Measurements from ENCODE around the gene ANKRD1. TPM values are rescaled to one million over a fixed set of nuclear protein-coding genes. Genes with fewer than 3 reads are reported as not detected.
A peak's percentile ranks its signal among the peaks of the same experiment; 100 is the strongest.

Gene ANKRD1
- total RNA-seq, 1 donor from 2014 or later: 14.1 TPM

- peaks cover 4 to 11% (median 10%) of the 10 kb centered on the region in 3 donors for H3K36me3 ChIP-seq (ENCODE audit: control insufficient read depth in 3 of 3, insufficient read depth in 3 of 3, low read length in 3 of 3)
- peak overlapping the region; percentile 90 to 91 (median 90) for H3K9ac ChIP-seq (ENCODE audit: low read depth in 1 of 3, low read length in 3 of 3)
- H3K4me1 ChIP-seq (ENCODE audit: control insufficient read depth in 3 of 3, insufficient read depth in 3 of 3, low read length in 3 of 3): peaks cover 8 to 14% (median 11%) of the 10 kb centered on the region in 3 donors
- peaks cover 0 to 2% (median 0%) of the 10 kb centered on the region in 3 donors for H3K9me3 ChIP-seq (ENCODE audit: control insufficient read depth in 3 of 3, low read length in 3 of 3)
- no peaks in the 10 kb centered on the region for H3K27me3 ChIP-seq (ENCODE audit: control insufficient read depth in 3 of 3, insufficient read depth in 3 of 3, low read length in 3 of 3)
- H3K4me3 ChIP-seq (ENCODE audit: low read length in 3 of 3): peak overlapping the region; percentile 90 to 95 (median 92)
- peak overlapping the region; percentile 74 for H3K27ac ChIP-seq (ENCODE audit: low read depth, low read length)
These were observed 49.6 kb downstream of the ANKRD1 start for GRCh38 chr10:90871279-90871765.

- Histone ChIP-seq H3K4me3 (ENCODE audit: low read length in 3 of 3) (no peak overlapping the region), H3K27ac (ENCODE audit: low read depth, low read length) (no peak overlapping the region), H3K9ac (ENCODE audit: low read depth in 1 of 3, low read length in 3 of 3) (no peak overlapping the region), H3K36me3 (ENCODE audit: control insufficient read depth in 3 of 3, insufficient read depth in 3 of 3, low read length in 3 of 3) (no peaks in the 10 kb centered on the region), H3K9me3 (ENCODE audit: control insufficient read depth in 3 of 3, low read length in 3 of 3) (peaks cover 0 to 2% (median 0%) of the 10 kb centered on the region in 3 donors), H3K27me3 (ENCODE audit: control insufficient read depth in 3 of 3, insufficient read depth in 3 of 3, low read length in 3 of 3) (no peaks in the 10 kb centered on the region), H3K4me1 (ENCODE audit: control insufficient read depth in 3 of 3, insufficient read depth in 3 of 3, low read length in 3 of 3) (peaks cover 0 to 2% (median 1%) of the 10 kb centered on the region in 3 donors)
These were observed 54.8 kb downstream of the ANKRD1 start for GRCh38 chr10:90866050-90866598.

DNA sequence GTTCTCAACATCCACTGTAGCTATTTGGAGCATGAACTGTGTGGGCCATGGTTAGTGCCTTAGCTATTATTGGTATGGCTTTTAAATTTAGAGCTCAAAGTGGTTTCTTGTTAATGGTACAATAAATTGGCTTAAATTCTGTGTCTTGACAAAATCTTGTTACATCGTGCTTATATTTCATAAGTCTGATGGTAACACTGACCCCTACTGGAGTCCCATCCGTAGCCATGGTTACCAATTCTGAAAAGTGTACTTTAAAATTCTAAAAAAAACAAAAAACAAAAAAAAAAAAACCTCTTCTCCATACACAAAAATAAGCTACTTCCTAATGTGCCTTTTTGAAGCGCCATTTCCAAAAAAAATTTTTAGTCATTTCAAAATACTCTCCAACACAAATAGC, 55.5 kb downstream of the ANKRD1 start:
- H3K27ac ChIP-seq (ENCODE audit: low read depth, low read length): no peak overlapping the region
- H3K9me3 ChIP-seq (ENCODE audit: control insufficient read depth in 3 of 3, low read length in 3 of 3): peaks cover 0 to 2% (median 0%) of the 10 kb centered on the region in 3 donors
- H3K27me3 ChIP-seq (ENCODE audit: control insufficient read depth in 3 of 3, insufficient read depth in 3 of 3, low read length in 3 of 3): no peaks in the 10 kb centered on the region
- H3K36me3 ChIP-seq (ENCODE audit: control insufficient read depth in 3 of 3, insufficient read depth in 3 of 3, low read length in 3 of 3): no peaks in the 10 kb centered on the region
- H3K4me3 ChIP-seq (ENCODE audit: low read length in 3 of 3): no peak overlapping the region
- H3K4me1 ChIP-seq (ENCODE audit: control insufficient read depth in 3 of 3, insufficient read depth in 3 of 3, low read length in 3 of 3): no peaks in the 10 kb centered on the region
- H3K9ac ChIP-seq (ENCODE audit: low read depth in 1 of 3, low read length in 3 of 3): no peak overlapping the region

GRCh38 chr10:90862908-90863514, 57.9 kb downstream of the ANKRD1 start:
- H3K9me3 ChIP-seq (ENCODE audit: control insufficient read depth in 3 of 3, low read length in 3 of 3): no peaks in the 10 kb centered on the region
- H3K4me3 ChIP-seq (ENCODE audit: low read length in 3 of 3): no peak overlapping the region
- H3K4me1 ChIP-seq (ENCODE audit: control insufficient read depth in 3 of 3, insufficient read depth in 3 of 3, low read length in 3 of 3): peaks cover 0 to 2% (median 0%) of the 10 kb centered on the region in 3 donors
- no peaks in the 10 kb centered on the region for H3K36me3 ChIP-seq (ENCODE audit: control insufficient read depth in 3 of 3, insufficient read depth in 3 of 3, low read length in 3 of 3)
- no peak overlapping the region for H3K27ac ChIP-seq (ENCODE audit: low read depth, low read length)
- H3K27me3 ChIP-seq (ENCODE audit: control insufficient read depth in 3 of 3, insufficient read depth in 3 of 3, low read length in 3 of 3): peaks cover 0 to 5% (median 0%) of the 10 kb centered on the region in 3 donors
- H3K9ac ChIP-seq (ENCODE audit: low read depth in 1 of 3, low read length in 3 of 3): no peak overlapping the region

Small RNA genes within 50 kb of the gene (small RNA-seq; reads per million reads assigned to genes)
- gene RF00019: not detected
- gene RNU6-740P: not detected

Other genes with a start within 250 kb of the ANKRD1 start
- gene HTR7, start 63.0 kb downstream of the ANKRD1 start, total RNA-seq: under 0.01 TPM
- gene RPP30, start 49.1 kb downstream of the ANKRD1 start, total RNA-seq: 42.3 TPM

All from skeletal muscle tissue (tissue), 5 donors.